AG10803 (cell line): ENCODE results near the gene MFAP2.

Source experiments
- DNase-seq: peaks from one replicate; pipeline ENCODE4 v3.0.0; 2010; ENCODE audit warnings: low read depth
- H3K4me3 ChIP-seq: 2 replicates; pipeline ENCODE4 v1.5.1; 2011; ENCODE audit warnings: mild to moderate bottlenecking, low read length, control low read depth
- TF ChIP-seq, protein P1 (sequence below): conservative IDR thresholded peaks from 2 replicates; pipeline ENCODE4 v1.5.1; 2011; ENCODE audit warnings: mild to moderate bottlenecking, low read length, control low read depth, inconsistent platforms

The MFAP2 gene

GRCh38 chr1:17013491-17014320, 33.3 kb upstream of the MFAP2 start:
- no peak for DNase-seq
- TF ChIP-seq, protein P1, sequence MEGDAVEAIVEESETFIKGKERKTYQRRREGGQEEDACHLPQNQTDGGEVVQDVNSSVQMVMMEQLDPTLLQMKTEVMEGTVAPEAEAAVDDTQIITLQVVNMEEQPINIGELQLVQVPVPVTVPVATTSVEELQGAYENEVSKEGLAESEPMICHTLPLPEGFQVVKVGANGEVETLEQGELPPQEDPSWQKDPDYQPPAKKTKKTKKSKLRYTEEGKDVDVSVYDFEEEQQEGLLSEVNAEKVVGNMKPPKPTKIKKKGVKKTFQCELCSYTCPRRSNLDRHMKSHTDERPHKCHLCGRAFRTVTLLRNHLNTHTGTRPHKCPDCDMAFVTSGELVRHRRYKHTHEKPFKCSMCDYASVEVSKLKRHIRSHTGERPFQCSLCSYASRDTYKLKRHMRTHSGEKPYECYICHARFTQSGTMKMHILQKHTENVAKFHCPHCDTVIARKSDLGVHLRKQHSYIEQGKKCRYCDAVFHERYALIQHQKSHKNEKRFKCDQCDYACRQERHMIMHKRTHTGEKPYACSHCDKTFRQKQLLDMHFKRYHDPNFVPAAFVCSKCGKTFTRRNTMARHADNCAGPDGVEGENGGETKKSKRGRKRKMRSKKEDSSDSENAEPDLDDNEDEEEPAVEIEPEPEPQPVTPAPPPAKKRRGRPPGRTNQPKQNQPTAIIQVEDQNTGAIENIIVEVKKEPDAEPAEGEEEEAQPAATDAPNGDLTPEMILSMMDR = no peak
- H3K4me3 ChIP-seq = no peak overlapping the region

- TF ChIP-seq, protein P1 = no peak
- no peak overlapping the region for H3K4me3 ChIP-seq
- peak; percentile 80 for DNase-seq
Measured at GRCh38 chr1:17012775-17013490, 32.5 kb upstream of the MFAP2 start.

- TF ChIP-seq, protein P1 = no peak
- peak; percentile 61 for DNase-seq
- H3K4me3 ChIP-seq = peak within 1 kb of the TSS; percentile 67
Measured at GRCh38 chr1:17011439-17012307, 31.3 kb upstream of the MFAP2 start, which contains the start of gene ATP13A2. ATP13A2 (minus strand) TSS chr1:17011928; CDS start chr1:17011738, 190 bp downstream.

GRCh38 chr1:17011092-17011438, 30.6 kb upstream of the MFAP2 start:
- no peak for DNase-seq
- TF ChIP-seq, protein P1 = no peak

GRCh38 chr1:17009706-17010105, 29.3 kb upstream of the MFAP2 start:
- DNase-seq = no peak
- H3K4me3 ChIP-seq = no peak overlapping the region
- TF ChIP-seq, protein P1 = no peak

More at GRCh38 chr1:17011092-17011438, 30.6 kb upstream of the MFAP2 start:
- H3K4me3 ChIP-seq = peak overlapping the region; percentile 67

DNA sequence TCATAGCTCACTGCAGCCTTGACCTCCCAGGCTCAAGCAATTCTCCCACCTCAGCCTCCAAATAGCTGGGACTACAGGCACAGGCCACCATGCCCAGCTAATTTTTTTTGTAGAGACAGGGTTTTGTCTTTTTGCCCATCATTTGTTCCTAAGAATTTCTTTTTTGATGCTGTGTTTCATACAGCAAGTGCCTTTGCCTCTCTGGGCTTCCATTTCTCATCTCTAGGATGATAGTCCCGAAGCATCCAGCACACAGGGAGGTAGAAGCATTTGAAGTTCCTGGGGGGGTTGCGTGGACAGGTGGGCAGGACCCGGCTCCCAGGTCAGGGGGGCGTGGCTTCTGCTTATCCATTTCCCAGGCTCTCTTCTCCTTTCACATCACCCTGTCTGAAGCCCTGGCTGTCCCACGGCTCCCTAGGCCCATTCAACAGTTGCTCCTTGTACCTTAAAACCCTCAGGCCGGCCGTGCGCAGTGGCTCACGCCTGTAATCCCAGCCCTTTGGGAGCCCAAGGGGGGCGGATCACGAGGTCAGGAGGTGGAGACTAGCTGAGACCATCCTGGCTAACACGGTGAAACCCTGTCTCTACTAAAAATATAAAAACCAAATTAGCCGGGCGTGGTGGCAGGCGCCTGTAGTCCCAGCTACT, 27.9 kb upstream of the MFAP2 start:
- DNase-seq = no peak
- TF ChIP-seq, protein P1 = no peak
- no peak overlapping the region for H3K4me3 ChIP-seq
